HepG2 (cell line): ENCODE data around the gene TCF19. TPM values are rescaled to one million over a fixed set of nuclear protein-coding genes. Genes with fewer than 3 reads are reported as not detected.
A peak's percentile ranks its signal among the peaks of the same experiment; 100 is the strongest.

ENCODE experiments used
- BHLHE40 ChIP-seq: IDR thresholded peaks from 2 replicates; pipeline ENCODE4 v1.6.1; 2011; ENCODE audit warnings: low read length, improper control_type of control experiment
- CEBPG ChIP-seq: IDR thresholded peaks from 2 replicates; pipeline ENCODE4 v1.6.1; 2016
- CREM ChIP-seq, 2 experiments: sonication (generic) in 1 of 2; formaldehyde crosslinking in 1 of 2; IDR thresholded peaks; 2 replicates each; pipeline versions ENCODE4 v1.4.0 to v1.6.1; 2016 to 2020; ENCODE audit warnings: antibody characterized with exemption in 1 of 2, mild to moderate bottlenecking in 1 of 2, missing genetic modification reagents in 1 of 2
- DNMT1 ChIP-seq: sonication (generic); formaldehyde crosslinking; IDR thresholded peaks from 2 replicates; pipeline ENCODE4 v1.5.1; 2020; ENCODE audit warnings: mild to moderate bottlenecking, missing genetic modification reagents
- E2F1 ChIP-seq: sonication (generic); formaldehyde crosslinking; IDR thresholded peaks from 2 replicates; pipeline ENCODE4 v1.5.0; 2020; ENCODE audit warnings: missing genetic modification reagents
- ELF3 ChIP-seq: IDR thresholded peaks from 2 replicates; pipeline ENCODE4 v1.6.1; 2016; ENCODE audit warnings: missing genetic modification reagents, missing compliant biosample characterization
- HHEX ChIP-seq: IDR thresholded peaks from 2 replicates; pipeline ENCODE4 v1.6.1; 2016; ENCODE audit warnings: control low read depth
- HMG20A ChIP-seq: IDR thresholded peaks from 2 replicates; pipeline ENCODE4 v1.6.1; 2016; ENCODE audit warnings: borderline replicate concordance
- HMGA1 ChIP-seq: sonication (generic); formaldehyde crosslinking; conservative IDR thresholded peaks from 2 replicates; pipeline ENCODE4 v1.4.0; 2020; ENCODE audit warnings: missing genetic modification reagents
- HOXA5 ChIP-seq: sonication (generic); formaldehyde crosslinking; IDR thresholded peaks from 2 replicates; pipeline ENCODE4 v1.4.0; 2020; ENCODE audit warnings: missing genetic modification reagents
- NR2F6 ChIP-seq, 2 experiments: IDR thresholded peaks; 2 replicates each; pipeline ENCODE4 v1.6.1; 2016; ENCODE audit warnings: antibody characterized with exemption in 1 of 2, mild to moderate bottlenecking in 1 of 2
- PBX3 ChIP-seq: sonication (generic); formaldehyde crosslinking; IDR thresholded peaks from 2 replicates; pipeline ENCODE4 v1.8.1; 2023; ENCODE audit warnings: missing genetic modification reagents, inconsistent platforms, borderline replicate concordance
- PTBP1 ChIP-seq: fragments of 200-400 bp; formaldehyde crosslinking; IDR thresholded peaks from 2 replicates; pipeline ENCODE4 v1.6.1; 2018; ENCODE audit warnings: low read length, low read depth; ENCODE audit not compliant: poor library complexity, severe bottlenecking
- RCOR2 ChIP-seq: IDR thresholded peaks from 2 replicates; pipeline ENCODE4 v1.6.1; 2016; ENCODE audit warnings: missing biosample characterization, missing genetic modification reagents
- REST ChIP-seq, 2 experiments: IDR thresholded peaks; 2 replicates each; pipeline ENCODE4 v1.6.1; 2011 to 2012; ENCODE audit warnings: low read length in 2 of 2, borderline replicate concordance in 1 of 2, low read depth in 1 of 2, mild to moderate bottlenecking in 1 of 2, moderate library complexity in 1 of 2
- SATB2 ChIP-seq: sonication (generic); formaldehyde crosslinking; IDR thresholded peaks from 2 replicates; pipeline ENCODE4 v1.5.0; 2020; ENCODE audit warnings: missing genetic modification reagents
- STAG1 ChIP-seq: sonication (generic); formaldehyde crosslinking; IDR thresholded peaks from 2 replicates; pipeline ENCODE4 v1.4.0; 2020; ENCODE audit warnings: missing genetic modification reagents
- TOE1 ChIP-seq: sonication (generic); formaldehyde crosslinking; IDR thresholded peaks from 2 replicates; pipeline ENCODE4 v1.4.0; 2020; ENCODE audit warnings: mild to moderate bottlenecking, missing genetic modification reagents
- TRIM22 ChIP-seq: fragments of 450-650 bp; IDR thresholded peaks from 2 replicates; pipeline ENCODE4 v1.6.1; 2017
- ZBTB38 ChIP-seq: sonication (generic); formaldehyde crosslinking; IDR thresholded peaks from 2 replicates; pipeline ENCODE4 v1.5.1; 2020; ENCODE audit warnings: mild to moderate bottlenecking, missing genetic modification reagents
- ZNF460 ChIP-seq: sonication (generic); formaldehyde crosslinking; IDR thresholded peaks from 2 replicates; pipeline ENCODE4 v1.5.1; 2020; ENCODE audit warnings: missing genetic modification reagents, mild to moderate bottlenecking, borderline replicate concordance
- ZNF543 ChIP-seq: sonication (generic); formaldehyde crosslinking; IDR thresholded peaks from 2 replicates; pipeline ENCODE4 v1.4.0; 2020; ENCODE audit warnings: mild to moderate bottlenecking, missing genetic modification reagents
- ZNF605 ChIP-seq: sonication (generic); formaldehyde crosslinking; IDR thresholded peaks from 2 replicates; pipeline ENCODE4 v1.8.0; 2022; ENCODE audit warnings: mild to moderate bottlenecking, missing genetic modification reagents
- ZNF720 ChIP-seq: sonication (generic); formaldehyde crosslinking; IDR thresholded peaks from 2 replicates; pipeline ENCODE4 v1.4.0; 2020; ENCODE audit warnings: missing genetic modification reagents
- polyA plus RNA-seq, 8 experiments: library from polyadenylated mRNA; depleted of rRNA in 3 of 8; stranded (reverse) in 7 of 8; unstranded in 1 of 8; fragments of >200 nt; fragmentation: Illumina TruSeq in 4 of 8; extraction: Trizol in 4 of 8; gene quantifications; 2 replicates each; pipeline versions ENCODE4 v1.2.1 to v1.2.3, GENCODE V29; 2011 to 2016; ENCODE audit warnings: low read depth in 4 of 8, missing spikeins in 1 of 8, mixed read lengths in 1 of 8; ENCODE audit not compliant: insufficient read depth in 1 of 8
- total RNA-seq, 5 experiments: library from RNA; depleted of rRNA; stranded (reverse); fragments of >200 nt; fragmentation: Illumina TruSeq; extraction: Trizol; gene quantifications; 2 replicates each; pipeline ENCODE4 v1.2.3, GENCODE V29; 2016; ENCODE audit warnings: low read depth in 1 of 5

Gene TCF19
- total and polyA plus RNA-seq, 2 of the 13 experiments (the other 11 are each of a cell fraction or from before 2014, with no cell fraction given) = 4.9 to 22.2 TPM

GRCh38 chr6:31158140-31158862 lies at the start of gene TCF19 (continued):
- TF ChIP-seq TRIM22 (no peak), SATB2 (no peak), RCOR2 (CRISPR knock-in tag) (no peak), ZNF543 (CRISPR knock-in tag) (0 out of 2 replicates have a peak, but pooled peaks have one; percentile 55), HOXA5 (CRISPR knock-in tag) (no peak; the same call in 1 of the 2 replicates), E2F1 (CRISPR knock-in tag) (peak; percentile 100), HHEX (CRISPR knock-in tag) (no peak), ELF3 (peak; percentile 21; the same call in 1 of the 2 replicates), ZNF460 (CRISPR knock-in tag) (no peak), ZNF720 (CRISPR knock-in tag) (no peak), DNMT1 (0 out of 2 replicates have a peak, but pooled peaks have one; percentile 72), TOE1 (no peak), STAG1 (CRISPR knock-in tag) (no peak), BHLHE40 (peak; percentile 81; the same call in 1 of the 2 replicates), PTBP1 (peak; percentile 32), ZNF605 (peak; percentile 46; the same call in 1 of the 2 replicates), REST (IDR thresholded peaks at IDR 0.05; ENCODE audit: borderline replicate concordance in 1 of 2, low read depth in 1 of 2, low read length in 2 of 2) (no peak), HMGA1 (CRISPR knock-in tag) (no peak), PBX3 (CRISPR knock-in tag) (no peak), HMG20A (CRISPR knock-in tag) (no peak), ZBTB38 (CRISPR knock-in tag) (no peak), CREM (IDR thresholded peaks at IDR 0.05) (0 out of 2 replicates have a peak, but pooled peaks have one; percentile 48), CREM (CRISPR knock-in tag; IDR thresholded peaks at IDR 0.05) (no peak), NR2F6 (IDR thresholded peaks at IDR 0.05) (no peak), NR2F6 (CRISPR knock-in tag; IDR thresholded peaks at IDR 0.05) (no peak), CEBPG (CRISPR knock-in tag) (no peak)
